ENCODE data around the gene RAB11A. TPM values are rescaled to one million over a fixed set of nuclear protein-coding genes. Genes with fewer than 3 reads are reported as not detected.

Gene RAB11A
- polyA plus RNA-seq, 1 donor from 2014 or later = 600 TPM

DNA sequence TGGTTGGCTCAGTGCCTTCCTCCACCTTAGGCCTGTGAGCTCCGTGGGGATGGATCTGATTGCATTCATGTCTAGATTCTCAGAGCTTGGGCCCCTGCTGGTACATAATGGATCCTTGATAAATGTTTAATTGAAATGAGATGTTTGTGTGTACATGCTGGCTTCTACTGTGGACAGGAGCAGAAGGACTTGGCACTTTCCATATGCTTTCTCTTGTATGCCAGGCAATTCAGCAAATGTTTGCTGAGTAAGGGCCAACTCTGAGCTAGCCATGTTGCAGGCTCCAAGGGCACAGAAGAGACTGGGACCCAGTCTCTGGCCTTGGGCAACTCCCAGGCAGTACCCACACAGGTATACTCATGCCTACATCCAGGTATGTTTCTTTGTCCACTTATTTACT lies 67.0 kb downstream of the RAB11A start:
- H3K4me3 ChIP-seq (ENCODE audit: low read length) = no peak overlapping the region
- H3K27me3 ChIP-seq (ENCODE audit: insufficient read depth, low read depth, low read length) = no peaks in the 10 kb centered on the region
- no peak overlapping the region for H2AFZ ChIP-seq (ENCODE audit: low read depth, low read length)
- no peaks in the 10 kb centered on the region for H3K9me3 ChIP-seq (ENCODE audit: low read length)
- no peaks in the 10 kb centered on the region for H3F3A ChIP-seq (ENCODE audit: insufficient read depth, low read length, poor library complexity, severe bottlenecking)
- H3K9ac ChIP-seq (ENCODE audit: low read length) = no peak overlapping the region
- no peak overlapping the region for H3K4me2 ChIP-seq (ENCODE audit: low read length)
- H3K36me3 ChIP-seq (ENCODE audit: insufficient read depth, low read length) = no peaks in the 10 kb centered on the region
- no peaks in the 10 kb centered on the region for H4K20me1 ChIP-seq (ENCODE audit: insufficient read depth)
- no peak overlapping the region for H3K27ac ChIP-seq (ENCODE audit: low read length)
- TF ChIP-seq TAF1 (IDR thresholded peaks at IDR 0.05; ENCODE audit: low read depth) = no peak
- TF ChIP-seq, protein P1, sequence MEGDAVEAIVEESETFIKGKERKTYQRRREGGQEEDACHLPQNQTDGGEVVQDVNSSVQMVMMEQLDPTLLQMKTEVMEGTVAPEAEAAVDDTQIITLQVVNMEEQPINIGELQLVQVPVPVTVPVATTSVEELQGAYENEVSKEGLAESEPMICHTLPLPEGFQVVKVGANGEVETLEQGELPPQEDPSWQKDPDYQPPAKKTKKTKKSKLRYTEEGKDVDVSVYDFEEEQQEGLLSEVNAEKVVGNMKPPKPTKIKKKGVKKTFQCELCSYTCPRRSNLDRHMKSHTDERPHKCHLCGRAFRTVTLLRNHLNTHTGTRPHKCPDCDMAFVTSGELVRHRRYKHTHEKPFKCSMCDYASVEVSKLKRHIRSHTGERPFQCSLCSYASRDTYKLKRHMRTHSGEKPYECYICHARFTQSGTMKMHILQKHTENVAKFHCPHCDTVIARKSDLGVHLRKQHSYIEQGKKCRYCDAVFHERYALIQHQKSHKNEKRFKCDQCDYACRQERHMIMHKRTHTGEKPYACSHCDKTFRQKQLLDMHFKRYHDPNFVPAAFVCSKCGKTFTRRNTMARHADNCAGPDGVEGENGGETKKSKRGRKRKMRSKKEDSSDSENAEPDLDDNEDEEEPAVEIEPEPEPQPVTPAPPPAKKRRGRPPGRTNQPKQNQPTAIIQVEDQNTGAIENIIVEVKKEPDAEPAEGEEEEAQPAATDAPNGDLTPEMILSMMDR (IDR thresholded peaks at IDR 0.05; ENCODE audit: poor library complexity, severe bottlenecking) = no peak
- H3K9me2 ChIP-seq (ENCODE audit: insufficient read depth, low read length) = no peaks in the 10 kb centered on the region
- H3K79me2 ChIP-seq (replicated peaks; ENCODE audit: insufficient read depth, low read length) = no peaks in the 10 kb centered on the region

DNA sequence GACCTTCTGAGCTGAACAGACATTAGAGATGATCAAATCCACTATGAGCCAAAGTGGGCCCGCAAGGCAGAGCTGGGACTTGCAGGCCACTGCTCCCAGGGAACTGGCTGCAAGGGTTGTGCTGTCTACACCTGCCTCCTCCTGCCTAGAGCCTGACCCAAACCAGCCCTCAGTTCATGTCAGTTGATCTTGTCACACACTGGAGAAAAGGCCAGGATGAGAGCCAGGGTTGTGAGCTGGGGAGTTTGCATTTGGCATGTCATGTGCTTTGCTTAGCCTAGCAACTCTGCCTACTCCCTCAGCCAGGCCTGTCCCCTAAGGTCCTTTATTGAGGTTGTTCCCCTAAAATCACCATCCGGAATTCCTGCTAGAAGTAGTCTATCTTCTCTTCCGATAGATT lies 67.8 kb downstream of the RAB11A start:
- no peak overlapping the region for H3K9ac ChIP-seq (ENCODE audit: low read length)
- TF ChIP-seq EP300 (conservative IDR thresholded peaks at IDR 0.05; ENCODE audit: poor library complexity, severe bottlenecking) (no peak), POLR2AphosphoS5 (IDR thresholded peaks at IDR 0.05) (no peak), MXI1 (conservative IDR thresholded peaks at IDR 0.05; ENCODE audit: poor library complexity, severe bottlenecking) (no peak), TAF1 (IDR thresholded peaks at IDR 0.05; ENCODE audit: low read depth) (no peak), EZH2 (IDR thresholded peaks at IDR 0.05; ENCODE audit: borderline replicate concordance, insufficient read depth, low read length, poor library complexity, severe bottlenecking) (no peak), RAD21 (conservative IDR thresholded peaks at IDR 0.05) (no peak), SMC3 (conservative IDR thresholded peaks at IDR 0.05; ENCODE audit: poor library complexity) (no peak)
- TF ChIP-seq, protein P2, sequence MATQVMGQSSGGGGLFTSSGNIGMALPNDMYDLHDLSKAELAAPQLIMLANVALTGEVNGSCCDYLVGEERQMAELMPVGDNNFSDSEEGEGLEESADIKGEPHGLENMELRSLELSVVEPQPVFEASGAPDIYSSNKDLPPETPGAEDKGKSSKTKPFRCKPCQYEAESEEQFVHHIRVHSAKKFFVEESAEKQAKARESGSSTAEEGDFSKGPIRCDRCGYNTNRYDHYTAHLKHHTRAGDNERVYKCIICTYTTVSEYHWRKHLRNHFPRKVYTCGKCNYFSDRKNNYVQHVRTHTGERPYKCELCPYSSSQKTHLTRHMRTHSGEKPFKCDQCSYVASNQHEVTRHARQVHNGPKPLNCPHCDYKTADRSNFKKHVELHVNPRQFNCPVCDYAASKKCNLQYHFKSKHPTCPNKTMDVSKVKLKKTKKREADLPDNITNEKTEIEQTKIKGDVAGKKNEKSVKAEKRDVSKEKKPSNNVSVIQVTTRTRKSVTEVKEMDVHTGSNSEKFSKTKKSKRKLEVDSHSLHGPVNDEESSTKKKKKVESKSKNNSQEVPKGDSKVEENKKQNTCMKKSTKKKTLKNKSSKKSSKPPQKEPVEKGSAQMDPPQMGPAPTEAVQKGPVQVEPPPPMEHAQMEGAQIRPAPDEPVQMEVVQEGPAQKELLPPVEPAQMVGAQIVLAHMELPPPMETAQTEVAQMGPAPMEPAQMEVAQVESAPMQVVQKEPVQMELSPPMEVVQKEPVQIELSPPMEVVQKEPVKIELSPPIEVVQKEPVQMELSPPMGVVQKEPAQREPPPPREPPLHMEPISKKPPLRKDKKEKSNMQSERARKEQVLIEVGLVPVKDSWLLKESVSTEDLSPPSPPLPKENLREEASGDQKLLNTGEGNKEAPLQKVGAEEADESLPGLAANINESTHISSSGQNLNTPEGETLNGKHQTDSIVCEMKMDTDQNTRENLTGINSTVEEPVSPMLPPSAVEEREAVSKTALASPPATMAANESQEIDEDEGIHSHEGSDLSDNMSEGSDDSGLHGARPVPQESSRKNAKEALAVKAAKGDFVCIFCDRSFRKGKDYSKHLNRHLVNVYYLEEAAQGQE (IDR thresholded peaks at IDR 0.05; ENCODE audit: borderline replicate concordance) = no peak
- TF ChIP-seq, protein P1 (IDR thresholded peaks at IDR 0.05; ENCODE audit: poor library complexity, severe bottlenecking) = no peak

More for the DNA sequence above, 67.8 kb downstream of the RAB11A start:
- Histone ChIP-seq H3K79me2 (replicated peaks; ENCODE audit: insufficient read depth, low read length) (no peaks in the 10 kb centered on the region), H3K9me3 (ENCODE audit: low read length) (no peaks in the 10 kb centered on the region), H2AFZ (ENCODE audit: low read depth, low read length) (no peak overlapping the region), H4K20me1 (ENCODE audit: insufficient read depth) (no peaks in the 10 kb centered on the region), H3K27me3 (ENCODE audit: insufficient read depth, low read depth, low read length) (no peaks in the 10 kb centered on the region), H3F3A (ENCODE audit: insufficient read depth, low read length, poor library complexity, severe bottlenecking) (no peaks in the 10 kb centered on the region), H3K27ac (ENCODE audit: low read length) (no peak overlapping the region), H3K36me3 (ENCODE audit: insufficient read depth, low read length) (no peaks in the 10 kb centered on the region), H3K9me2 (ENCODE audit: insufficient read depth, low read length) (no peaks in the 10 kb centered on the region), H3K4me2 (ENCODE audit: low read length) (no peak overlapping the region), H3K4me3 (ENCODE audit: low read length) (no peak overlapping the region)
